Neural progenitor cell (in vitro differentiated cells): ENCODE measurements around the gene USF2. TPM values are rescaled to one million over a fixed set of nuclear protein-coding genes. Genes with fewer than 3 reads are reported as not detected.

Source experiments
- DNase-seq: peaks from one replicate; pipeline ENCODE4 v3.0.0-alpha.2; 2016; ENCODE audit warnings: low spot score
- H2AFZ ChIP-seq: fragments of 200-600 bp; sonication (generic); replicated peaks from 2 replicates; pipeline ENCODE4 v1.6.1; 2016; ENCODE audit warnings: antibody characterized with exemption
- H3F3A ChIP-seq: fragments of 200-600 bp; sonication (generic); 2 replicates; pipeline ENCODE4 v1.6.1; 2016; ENCODE audit warnings: antibody characterized with exemption, low read depth
- H3K27ac ChIP-seq: fragments of 200-600 bp; sonication (generic); 2 replicates; pipeline ENCODE4 v1.5.1; 2016; ENCODE audit warnings: mild to moderate bottlenecking
- H3K27me3 ChIP-seq: fragments of 200-600 bp; sonication (generic); 2 replicates; pipeline ENCODE4 v1.6.1; 2016; ENCODE audit warnings: mild to moderate bottlenecking, moderate library complexity
- H3K36me3 ChIP-seq: fragments of 200-600 bp; sonication (generic); 2 replicates; pipeline ENCODE4 v1.5.1; 2016
- H3K4me1 ChIP-seq: fragments of 200-600 bp; sonication (generic); 2 replicates; pipeline ENCODE4 v1.6.1; 2016; ENCODE audit warnings: mixed run types
- H3K4me2 ChIP-seq: fragments of 200-600 bp; sonication (generic); 2 replicates; pipeline ENCODE4 v1.6.1; 2016
- H3K4me3 ChIP-seq: fragments of 200-600 bp; sonication (generic); 2 replicates; pipeline ENCODE4 v1.5.1; 2016
- H3K79me2 ChIP-seq: fragments of 200-600 bp; sonication (generic); 2 replicates; pipeline ENCODE4 v1.6.1; 2016; ENCODE audit warnings: low read depth
- H3K9ac ChIP-seq: fragments of 200-600 bp; sonication (generic); 2 replicates; pipeline ENCODE4 v1.6.1; 2016
- H3K9me3 ChIP-seq: fragments of 200-600 bp; sonication (generic); 2 replicates; pipeline ENCODE4 v1.5.1; 2016; ENCODE audit warnings: low read depth
- H4K20me1 ChIP-seq: fragments of 200-600 bp; sonication (generic); 2 replicates; pipeline ENCODE4 v1.6.1; 2016; ENCODE audit warnings: low read depth
- H3K27ac Mint-ChIP-seq: 3 replicates; pipeline ENCODE4 v1.8.0; 2021; ENCODE audit warnings: mixed read lengths
- H3K27me3 Mint-ChIP-seq: 2 replicates; pipeline ENCODE4 v1.8.0; 2022; ENCODE audit warnings: low read depth, mild to moderate bottlenecking, inconsistent platforms, moderate library complexity, mixed read lengths; ENCODE audit not compliant: insufficient read depth
- H3K36me3 Mint-ChIP-seq: 3 replicates; pipeline ENCODE4 v1.8.0; 2021; ENCODE audit warnings: mixed read lengths
- H3K4me1 Mint-ChIP-seq: 3 replicates; pipeline ENCODE4 v1.8.0; 2021; ENCODE audit warnings: mixed read lengths
- H3K4me3 Mint-ChIP-seq: 3 replicates; pipeline ENCODE4 v1.8.0; 2021; ENCODE audit warnings: mild to moderate bottlenecking, moderate library complexity, mixed read lengths
- H3K9me3 Mint-ChIP-seq: 3 replicates; pipeline ENCODE4 v1.8.0; 2020; ENCODE audit warnings: mixed read lengths
- EZH2 ChIP-seq: fragments of 200-600 bp; sonication (generic); IDR thresholded peaks from 2 replicates; pipeline ENCODE4 v1.6.1; 2017; ENCODE audit warnings: antibody characterized with exemption, mild to moderate bottlenecking, moderate library complexity
- EZH2phosphoT487 ChIP-seq: fragments of 200-600 bp; sonication (generic); IDR thresholded peaks from 2 replicates; pipeline ENCODE4 v1.6.1; 2017; ENCODE audit warnings: antibody characterized with exemption
- total RNA-seq: library from RNA; depleted of rRNA; stranded (reverse); fragments of >200 nt; gene quantifications from 2 replicates; pipeline ENCODE4 v1.2.3, GENCODE V29; 2015; ENCODE audit warnings: low replicate concordance
- TF ChIP-seq, protein P1 (sequence below): fragments of 200-600 bp; sonication (generic); IDR thresholded peaks from 2 replicates; pipeline ENCODE4 v1.5.1; 2017; ENCODE audit warnings: antibody characterized with exemption, mild to moderate bottlenecking

The USF2 gene
- total RNA-seq, 1 donor from 2014 or later, result 46.8 TPM

DNA sequence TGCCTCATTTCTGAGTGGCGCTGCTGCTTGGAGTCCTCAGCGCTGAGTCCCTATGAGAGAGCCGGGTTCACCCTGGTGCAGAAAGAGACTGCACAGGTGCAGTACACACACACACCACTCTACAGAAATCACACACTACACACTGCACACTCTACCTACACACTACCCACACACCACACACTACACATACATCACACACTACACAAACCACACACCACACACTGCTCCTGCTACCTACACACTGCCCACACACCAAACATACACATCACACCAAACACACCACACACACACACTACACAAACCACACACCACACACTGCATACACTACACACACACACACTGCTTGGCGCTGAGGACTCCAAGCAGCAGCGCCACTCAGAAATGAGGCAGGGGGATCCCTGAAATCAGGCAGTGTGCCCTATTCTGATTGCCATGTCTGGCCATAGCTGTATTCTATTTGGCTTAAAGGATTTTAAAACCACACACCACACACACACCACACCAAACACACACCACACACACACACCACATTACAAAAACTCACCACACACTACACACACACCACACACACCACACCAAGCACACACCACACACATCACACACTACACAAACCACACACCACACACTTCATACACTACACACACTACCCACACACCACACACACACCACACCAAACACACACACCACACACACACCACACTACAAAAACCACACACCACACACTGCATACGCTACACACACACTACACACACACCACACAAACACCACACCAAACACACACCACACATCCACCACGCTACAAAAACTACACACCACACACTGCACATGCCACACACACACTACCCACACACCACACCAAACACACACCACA is 28.1 kb downstream of the USF2 start:
- TF ChIP-seq EZH2 (no peak), EZH2phosphoT487 (no peak)
- TF ChIP-seq, protein P1, sequence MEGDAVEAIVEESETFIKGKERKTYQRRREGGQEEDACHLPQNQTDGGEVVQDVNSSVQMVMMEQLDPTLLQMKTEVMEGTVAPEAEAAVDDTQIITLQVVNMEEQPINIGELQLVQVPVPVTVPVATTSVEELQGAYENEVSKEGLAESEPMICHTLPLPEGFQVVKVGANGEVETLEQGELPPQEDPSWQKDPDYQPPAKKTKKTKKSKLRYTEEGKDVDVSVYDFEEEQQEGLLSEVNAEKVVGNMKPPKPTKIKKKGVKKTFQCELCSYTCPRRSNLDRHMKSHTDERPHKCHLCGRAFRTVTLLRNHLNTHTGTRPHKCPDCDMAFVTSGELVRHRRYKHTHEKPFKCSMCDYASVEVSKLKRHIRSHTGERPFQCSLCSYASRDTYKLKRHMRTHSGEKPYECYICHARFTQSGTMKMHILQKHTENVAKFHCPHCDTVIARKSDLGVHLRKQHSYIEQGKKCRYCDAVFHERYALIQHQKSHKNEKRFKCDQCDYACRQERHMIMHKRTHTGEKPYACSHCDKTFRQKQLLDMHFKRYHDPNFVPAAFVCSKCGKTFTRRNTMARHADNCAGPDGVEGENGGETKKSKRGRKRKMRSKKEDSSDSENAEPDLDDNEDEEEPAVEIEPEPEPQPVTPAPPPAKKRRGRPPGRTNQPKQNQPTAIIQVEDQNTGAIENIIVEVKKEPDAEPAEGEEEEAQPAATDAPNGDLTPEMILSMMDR, result no peak

DNA sequence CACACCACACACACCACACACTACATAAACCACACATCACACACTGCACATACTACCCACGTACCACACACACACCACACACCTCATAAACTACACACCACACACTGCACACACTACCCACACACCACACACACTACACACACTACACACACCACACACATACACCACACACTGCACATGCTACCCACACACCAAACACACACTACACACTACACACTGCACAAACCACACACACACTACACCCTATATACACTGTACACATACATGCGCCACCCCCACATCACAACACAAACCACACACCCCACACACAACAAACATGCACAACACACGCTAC is 28.7 kb downstream of the USF2 start:
- H3K9ac ChIP-seq, result no peak overlapping the region
- H3F3A ChIP-seq, result peaks cover 21% of the 10 kb centered on the region
- H3K27ac Mint-ChIP-seq, result no peak overlapping the region
- H3K4me3 Mint-ChIP-seq, result no peak overlapping the region
- no peaks in the 10 kb centered on the region for H3K36me3 ChIP-seq
- no peak overlapping the region for H2AFZ ChIP-seq
- H3K27ac ChIP-seq, result no peak overlapping the region
- H3K4me2 ChIP-seq, result no peak overlapping the region
- no peaks in the 10 kb centered on the region for H3K27me3 ChIP-seq
- H4K20me1 ChIP-seq, result no peaks in the 10 kb centered on the region
- TF ChIP-seq EZH2phosphoT487, result no peak
- TF ChIP-seq, protein P1, result no peak
- no peak for TF ChIP-seq EZH2
- no peaks in the 10 kb centered on the region for H3K36me3 Mint-ChIP-seq
- H3K9me3 ChIP-seq, result no peaks in the 10 kb centered on the region
- peaks cover 2% of the 10 kb centered on the region for H3K27me3 Mint-ChIP-seq
- no peaks in the 10 kb centered on the region for H3K9me3 Mint-ChIP-seq
- no peak for DNase-seq
- no peaks in the 10 kb centered on the region for H3K4me1 Mint-ChIP-seq
- H3K4me3 ChIP-seq, result no peak overlapping the region
- no peaks in the 10 kb centered on the region for H3K79me2 ChIP-seq
- no peaks in the 10 kb centered on the region for H3K4me1 ChIP-seq

More for the DNA sequence above, 28.1 kb downstream of the USF2 start:
- Mint-ChIP-seq H3K27me3 (peaks cover 3% of the 10 kb centered on the region), H3K4me1 (no peaks in the 10 kb centered on the region), H3K4me3 (no peak overlapping the region), H3K9me3 (no peaks in the 10 kb centered on the region), H3K27ac (no peak overlapping the region), H3K36me3 (no peaks in the 10 kb centered on the region)
- no peak overlapping the region for H3K27ac ChIP-seq
- no peaks in the 10 kb centered on the region for H3K27me3 ChIP-seq
- no peaks in the 10 kb centered on the region for H3K9me3 ChIP-seq
- no peaks in the 10 kb centered on the region for H3K36me3 ChIP-seq
- no peak overlapping the region for H2AFZ ChIP-seq
- no peak overlapping the region for H3K9ac ChIP-seq
- peaks cover 21% of the 10 kb centered on the region for H3F3A ChIP-seq
- no peak for DNase-seq
- H3K4me2 ChIP-seq, result no peak overlapping the region
- no peak overlapping the region for H3K4me3 ChIP-seq
- H3K79me2 ChIP-seq, result no peaks in the 10 kb centered on the region
- H3K4me1 ChIP-seq, result no peaks in the 10 kb centered on the region
- no peaks in the 10 kb centered on the region for H4K20me1 ChIP-seq

DNA sequence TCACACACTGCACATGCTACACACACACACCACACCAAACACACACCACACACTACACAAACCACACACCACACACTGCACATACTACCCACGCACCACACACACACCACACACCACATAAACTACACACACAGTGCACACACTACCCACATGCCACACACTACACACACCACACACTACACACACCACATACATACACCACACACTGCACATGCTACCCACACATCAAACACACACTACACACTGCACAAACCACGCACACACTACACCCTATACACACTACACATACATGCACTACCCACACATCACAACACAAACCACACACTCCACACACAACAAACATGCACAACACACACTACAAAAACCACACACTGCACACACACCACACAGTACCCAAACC is 29.2 kb downstream of the USF2 start:
- Histone ChIP-seq H3K4me1 (no peaks in the 10 kb centered on the region), H3K9ac (no peak overlapping the region), H3K4me2 (no peak overlapping the region), H3K27me3 (no peaks in the 10 kb centered on the region), H3K4me3 (no peak overlapping the region), H3K79me2 (no peaks in the 10 kb centered on the region), H2AFZ (no peak overlapping the region), H3F3A (peaks cover 21% of the 10 kb centered on the region), H3K36me3 (no peaks in the 10 kb centered on the region), H3K9me3 (no peaks in the 10 kb centered on the region), H3K27ac (no peak overlapping the region), H4K20me1 (no peaks in the 10 kb centered on the region)
- no peak for DNase-seq
- Mint-ChIP-seq H3K36me3 (no peaks in the 10 kb centered on the region), H3K9me3 (no peaks in the 10 kb centered on the region), H3K27ac (no peak overlapping the region), H3K27me3 (peaks cover 2% of the 10 kb centered on the region), H3K4me3 (no peak overlapping the region), H3K4me1 (no peaks in the 10 kb centered on the region)
- no peak for TF ChIP-seq EZH2
- TF ChIP-seq, protein P1, result no peak
- TF ChIP-seq EZH2phosphoT487, result no peak
